Fibroblast of lung (primary cell): Measurements from ENCODE around the gene XXYLT1. TPM values are rescaled to one million over a fixed set of nuclear protein-coding genes. Genes with fewer than 3 reads are reported as not detected.

Experiments
- DNase-seq, 2 donors: peaks; one replicate each; pipeline versions ENCODE4 v3.0.0 to v3.0.0-alpha.2; 2010; ENCODE audit warnings: low read depth in 2 of 2
- H2AFZ ChIP-seq: 2 replicates; pipeline ENCODE4 v1.5.1; 2012; ENCODE audit warnings: low read length, control low read depth, inconsistent platforms
- H3K27ac ChIP-seq: 2 replicates; pipeline ENCODE4 v1.5.1; 2011; ENCODE audit warnings: low read length, control low read depth; ENCODE audit not compliant: insufficient read depth
- H3K27me3 ChIP-seq: 2 replicates; pipeline ENCODE4 v1.5.1; 2011; ENCODE audit warnings: mild to moderate bottlenecking, low read length; ENCODE audit not compliant: control insufficient read depth, insufficient read depth
- H3K36me3 ChIP-seq: 2 replicates; pipeline ENCODE4 v1.5.1; 2011; ENCODE audit warnings: low read length; ENCODE audit not compliant: control insufficient read depth, insufficient read depth
- H3K4me1 ChIP-seq: 2 replicates; pipeline ENCODE4 v1.5.1; 2011; ENCODE audit warnings: low read length; ENCODE audit not compliant: control insufficient read depth, insufficient read depth; ENCODE audit errors: extremely low read depth
- H3K4me2 ChIP-seq: 2 replicates; pipeline ENCODE4 v1.5.1; 2011; ENCODE audit warnings: low read length, control low read depth; ENCODE audit not compliant: insufficient read depth; ENCODE audit errors: extremely low read depth
- H3K4me3 ChIP-seq, 4 experiments: fragments of 200-600 bp in 1 of 4; sonication (generic) in 1 of 4; replicated peaks in 1 of 4; 2 replicates each; pipeline ENCODE4 v1.5.1; 2011 to 2016; ENCODE audit warnings: low read length in 4 of 4, low read depth in 3 of 4, mild to moderate bottlenecking in 3 of 4, control low read depth in 2 of 4, inconsistent platforms in 1 of 4, mixed read lengths in 1 of 4; ENCODE audit not compliant: insufficient read depth in 1 of 4; ENCODE audit errors: control extremely low read depth in 1 of 4
- H3K79me2 ChIP-seq: 2 replicates; pipeline ENCODE4 v1.5.1; 2012; ENCODE audit warnings: mild to moderate bottlenecking, low read length, inconsistent platforms; ENCODE audit not compliant: control insufficient read depth, insufficient read depth
- H3K9ac ChIP-seq: 2 replicates; pipeline ENCODE4 v1.5.1; 2011; ENCODE audit warnings: mild to moderate bottlenecking, low read length, control low read depth; ENCODE audit not compliant: insufficient read depth
- H3K9me3 ChIP-seq: 2 replicates; pipeline ENCODE4 v1.5.1; 2012; ENCODE audit warnings: low read depth, low read length; ENCODE audit not compliant: control insufficient read depth, insufficient read depth
- H4K20me1 ChIP-seq: 2 replicates; pipeline ENCODE4 v1.5.1; 2011; ENCODE audit warnings: low read length; ENCODE audit not compliant: control insufficient read depth, insufficient read depth; ENCODE audit errors: extremely low read depth
- CTCF ChIP-seq, 2 donors: IDR thresholded peaks in 1 of 2; conservative IDR thresholded peaks in 1 of 2; 1 replicate in 1 of 2; 2 replicates in 1 of 2; pipeline ENCODE4 v1.5.1; 2011 to 2012; ENCODE audit warnings: low read length in 2 of 2, control low read depth in 1 of 2, inconsistent platforms in 1 of 2, low read depth in 1 of 2, mild to moderate bottlenecking in 1 of 2
- EZH2 ChIP-seq: IDR thresholded peaks from 2 replicates; pipeline ENCODE4 v1.5.1; 2012; ENCODE audit warnings: low read length, control low read depth, mild to moderate bottlenecking; ENCODE audit errors: missing control alignments
- polyA plus RNA-seq, 2 donors: library from polyadenylated mRNA; depleted of rRNA in 1 of 2; stranded (reverse) in 1 of 2; unstranded in 1 of 2; fragments of >200 nt; gene quantifications; 2 replicates each; pipeline ENCODE4 v1.2.1, GENCODE V29; 2011 to 2012; ENCODE audit warnings: missing spikeins in 1 of 2
- total RNA-seq: library from RNA; depleted of rRNA; stranded (reverse); fragments of >200 nt; gene quantifications from 2 replicates; pipeline ENCODE4 v1.2.1, GENCODE V29; 2014

Gene XXYLT1
- total and polyA plus RNA-seq, 2 donors (not counting 1 experiment from before 2014, with no cell fraction given) = 12.4 to 18.5 TPM

DNA sequence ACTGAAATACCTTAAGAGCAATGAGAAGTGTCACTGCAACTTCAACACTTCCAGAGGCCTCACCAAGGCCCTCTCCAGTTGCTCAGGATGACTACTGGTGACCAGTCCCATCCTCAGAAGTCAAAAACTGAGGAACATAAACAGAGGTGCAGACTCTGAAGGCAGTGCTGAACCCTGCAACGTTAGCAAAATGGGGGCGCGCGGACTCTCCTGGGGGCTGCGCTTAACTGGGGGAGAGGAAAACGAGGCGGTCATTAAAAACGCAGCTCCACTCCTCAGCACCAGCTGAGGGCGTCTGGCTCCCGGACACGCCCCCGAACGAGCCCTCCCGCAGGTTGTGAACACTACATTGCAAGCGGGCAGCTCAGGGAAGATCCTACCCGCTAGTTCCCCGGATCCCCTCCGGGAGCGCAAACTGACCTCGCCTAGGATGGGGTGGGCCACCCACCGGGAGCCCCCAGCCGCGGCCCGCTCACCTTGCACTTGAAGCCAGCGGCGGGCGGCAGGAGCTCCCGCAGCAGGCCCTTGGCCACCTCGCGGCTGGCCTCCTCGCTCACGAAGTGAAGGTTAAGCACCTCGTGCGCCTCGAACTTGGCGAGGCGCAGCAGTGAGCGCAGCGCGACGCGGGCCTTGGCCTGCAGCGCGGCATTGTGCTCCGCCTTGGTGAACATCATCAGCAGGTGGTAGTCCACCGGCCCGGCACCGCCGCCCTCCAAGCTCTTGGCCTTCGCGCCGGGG, 711 bp downstream of the XXYLT1 start:
- Histone ChIP-seq H3K4me1 (peaks cover 3% of the 10 kb centered on the region), H4K20me1 (no peaks in the 10 kb centered on the region), H3K27ac (peak overlapping the region; percentile 39)

DNA sequence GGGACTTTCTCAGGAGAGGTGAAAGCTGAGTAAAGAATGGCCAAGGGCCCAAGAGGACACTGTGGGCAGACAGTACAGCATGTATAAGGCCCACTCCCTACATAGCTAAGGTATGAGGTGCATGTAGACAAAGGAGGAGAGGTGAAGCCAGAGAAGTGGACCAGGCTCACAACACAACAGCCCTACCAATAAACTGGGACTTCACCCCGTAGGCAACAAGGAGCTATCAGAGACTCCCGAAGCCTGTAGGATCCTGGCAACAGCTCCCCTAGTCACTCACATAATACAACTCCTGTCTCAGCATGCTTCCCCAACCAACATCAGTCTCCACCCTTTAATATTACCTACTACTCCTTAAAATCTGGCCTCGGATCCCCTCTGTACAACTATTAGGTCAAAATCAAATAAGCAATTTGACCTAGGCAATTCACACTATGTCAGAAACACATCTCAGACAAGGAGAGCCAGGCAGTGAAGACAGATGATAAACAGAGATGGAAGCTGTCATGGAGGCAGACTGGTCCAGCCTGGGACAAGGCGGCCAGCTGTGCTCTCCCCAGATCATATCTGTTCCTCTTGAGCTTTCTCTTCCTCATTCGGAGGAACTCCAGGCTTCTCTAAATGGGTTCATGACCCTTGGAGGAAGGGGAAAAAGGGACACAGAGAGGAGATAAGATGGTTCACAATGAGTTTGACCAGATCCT, 1.4 kb downstream of the XXYLT1 start:
- Histone ChIP-seq H3K4me1 (peaks cover 3% of the 10 kb centered on the region), H4K20me1 (no peaks in the 10 kb centered on the region), H3K36me3 (peaks cover 3% of the 10 kb centered on the region), H3K9me3 (no peaks in the 10 kb centered on the region), H3K27ac (no peak overlapping the region), H3K4me2 (peak overlapping the region; percentile 81), H3K4me3 (peak overlapping the region; percentile 50 to 78 (median 62)), H3K9ac (no peak overlapping the region), H3K79me2 (peaks cover 12% of the 10 kb centered on the region), H3K27me3 (no peaks in the 10 kb centered on the region), H2AFZ (peak overlapping the region; percentile 44)
- no peak for DNase-seq
- no peak for TF ChIP-seq CTCF (conservative IDR thresholded peaks at IDR 0.05 in 1 of 2, IDR thresholded peaks at IDR 0.05 in 1 of 2; ENCODE audit: low read depth in 1 of 2, low read length in 2 of 2)
- TF ChIP-seq EZH2 = no peak

More for the DNA sequence above, 711 bp downstream of the XXYLT1 start:
- peak overlapping the region; percentile 63 for H3K9ac ChIP-seq
- H3K36me3 ChIP-seq = peaks cover 3% of the 10 kb centered on the region
- TF ChIP-seq CTCF (conservative IDR thresholded peaks at IDR 0.05 in 1 of 2, IDR thresholded peaks at IDR 0.05 in 1 of 2; ENCODE audit: low read depth in 1 of 2, low read length in 2 of 2) (no peak), EZH2 (no peak)
- H3K27me3 ChIP-seq = no peaks in the 10 kb centered on the region
- peak overlapping the region; percentile 84 for H2AFZ ChIP-seq
- peak overlapping the region; percentile 50 to 78 (median 62) for H3K4me3 ChIP-seq
- H3K4me2 ChIP-seq = peak overlapping the region; percentile 81
- H3K9me3 ChIP-seq = no peaks in the 10 kb centered on the region
- peaks cover 12% of the 10 kb centered on the region for H3K79me2 ChIP-seq
- DNase-seq = peak; percentile 46 to 56

DNA sequence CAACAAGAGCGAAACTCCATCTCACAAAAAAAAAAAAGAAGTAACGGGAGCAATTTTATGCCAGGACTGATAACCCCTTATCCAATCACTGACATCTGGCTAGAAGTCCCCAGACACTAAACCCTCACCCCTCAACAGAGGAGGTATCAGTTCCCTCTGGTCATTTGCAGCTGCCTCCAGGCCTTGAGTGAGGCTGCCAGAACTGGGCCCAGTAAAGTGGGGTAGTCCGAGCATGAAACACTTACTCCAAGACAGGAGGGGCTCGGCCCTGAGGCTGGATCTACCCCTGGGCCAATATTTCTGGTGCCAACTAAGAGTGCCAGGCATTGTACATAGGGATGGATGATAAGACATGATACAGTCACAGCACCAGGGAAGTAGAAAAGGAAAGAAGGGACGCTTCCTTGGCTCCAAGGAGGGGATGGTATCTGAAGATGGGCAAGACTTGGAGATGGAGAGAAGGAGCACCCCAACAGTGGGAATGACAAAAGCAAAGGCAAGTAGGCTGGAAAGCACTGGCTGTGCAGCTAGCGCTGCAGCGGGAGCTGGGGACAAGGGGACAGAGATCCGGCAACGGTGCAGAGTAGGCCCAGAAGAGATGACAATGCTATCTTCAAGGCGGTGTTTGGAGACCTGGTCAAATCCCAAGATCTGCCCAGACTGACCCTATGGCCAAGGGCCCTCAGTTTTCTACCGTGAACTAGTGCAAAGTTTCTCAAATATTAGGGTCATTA, 2.2 kb downstream of the XXYLT1 start:
- H3K4me1 ChIP-seq = peaks cover 3% of the 10 kb centered on the region
- no peaks in the 10 kb centered on the region for H3K27me3 ChIP-seq
- peaks cover 12% of the 10 kb centered on the region for H3K79me2 ChIP-seq
- TF ChIP-seq EZH2 = no peak
- TF ChIP-seq CTCF (conservative IDR thresholded peaks at IDR 0.05 in 1 of 2, IDR thresholded peaks at IDR 0.05 in 1 of 2; ENCODE audit: low read depth in 1 of 2, low read length in 2 of 2) = no peak
- no peak overlapping the region for H3K4me3 ChIP-seq
- H3K36me3 ChIP-seq = peaks cover 3% of the 10 kb centered on the region
- H3K4me2 ChIP-seq = peak overlapping the region; percentile 81
- H2AFZ ChIP-seq = no peak overlapping the region
- no peaks in the 10 kb centered on the region for H4K20me1 ChIP-seq
- no peak overlapping the region for H3K9ac ChIP-seq
- no peaks in the 10 kb centered on the region for H3K9me3 ChIP-seq
- no peak overlapping the region for H3K27ac ChIP-seq
- no peak for DNase-seq
